ENCODE measurements around the gene LIPG.

DNA sequence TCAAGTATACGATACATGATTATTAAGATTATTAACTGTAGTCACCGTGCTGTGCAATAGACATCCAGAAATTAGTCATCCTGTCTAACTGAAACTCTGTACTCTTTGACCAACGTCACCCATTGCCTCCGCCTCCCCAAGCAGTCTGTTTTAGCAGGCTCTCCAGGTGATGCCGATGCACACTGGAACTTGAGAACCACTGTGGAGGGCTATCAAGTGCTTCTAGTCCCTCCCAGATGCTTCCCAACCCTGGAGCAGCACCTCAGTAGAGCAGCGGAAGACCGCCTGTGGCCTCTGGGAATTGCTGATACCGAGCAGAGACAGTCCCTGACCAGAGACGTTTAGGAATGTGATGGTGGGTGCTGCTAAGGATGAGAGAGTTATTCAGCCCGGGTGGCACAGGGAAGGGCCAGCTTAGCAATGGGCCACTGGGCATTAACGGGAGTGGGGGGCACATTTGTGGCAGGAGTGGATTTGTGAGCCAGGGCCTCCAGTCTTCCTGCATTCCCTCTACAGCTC lies 50.7 kb downstream of the LIPG start:
- TF ChIP-seq CTCF (conservative IDR thresholded peaks at IDR 0.05; ENCODE audit: low read length): no peak
- no peak for TF ChIP-seq EZH2phosphoT487 (IDR thresholded peaks at IDR 0.05; ENCODE audit: borderline replicate concordance)
